GM23338 (cell line): ENCODE data around the gene FCER2. TPM values are rescaled to one million over a fixed set of nuclear protein-coding genes. Genes with fewer than 3 reads are reported as not detected.

Experiments
- ATAC-seq: fragments of 200-7000 bp; cut with Tn5 transposase; 3 replicates; pipeline ENCODE4 v1.9.1; 2020
- DNase-seq: peaks from one replicate; pipeline ENCODE4 v3.0.0-alpha.2; 2015; ENCODE audit warnings: low spot score
- H2AFZ ChIP-seq: fragments of 200-600 bp; sonication (generic); 2 replicates; pipeline ENCODE4 v1.8.0; 2016; ENCODE audit warnings: antibody characterized with exemption, mild to moderate bottlenecking, moderate library complexity
- H3F3A ChIP-seq: fragments of 200-600 bp; sonication (generic); replicated peaks from 2 replicates; pipeline ENCODE4 v1.8.0; 2017; ENCODE audit warnings: antibody characterized with exemption, mixed run types, low read depth
- H3K27ac ChIP-seq: fragments of 200-600 bp; sonication (generic); 2 replicates; pipeline ENCODE4 v1.6.1; 2016; ENCODE audit warnings: low read depth
- H3K27me3 ChIP-seq: fragments of 200-600 bp; sonication (generic); 2 replicates; pipeline ENCODE4 v1.8.0; 2016; ENCODE audit warnings: mild to moderate bottlenecking, mixed run types, moderate library complexity; ENCODE audit not compliant: insufficient read depth
- H3K36me3 ChIP-seq: fragments of 200-600 bp; sonication (generic); 2 replicates; pipeline ENCODE4 v1.8.0; 2016; ENCODE audit warnings: mild to moderate bottlenecking; ENCODE audit not compliant: insufficient read depth
- H3K4me1 ChIP-seq: fragments of 200-600 bp; sonication (generic); 2 replicates; pipeline ENCODE4 v1.8.0; 2016; ENCODE audit warnings: mild to moderate bottlenecking, moderate library complexity; ENCODE audit not compliant: insufficient read depth
- H3K4me2 ChIP-seq: fragments of 200-600 bp; sonication (generic); 2 replicates; pipeline ENCODE4 v1.7.1; 2017; ENCODE audit warnings: mixed run types
- H3K4me3 ChIP-seq: fragments of 200-600 bp; sonication (generic); 2 replicates; pipeline ENCODE4 v1.6.1; 2016; ENCODE audit warnings: mixed run types
- H3K79me2 ChIP-seq: fragments of 200-600 bp; sonication (generic); replicated peaks from 2 replicates; pipeline ENCODE4 v1.8.0; 2017; ENCODE audit warnings: mild to moderate bottlenecking; ENCODE audit not compliant: insufficient read depth
- H3K9me2 ChIP-seq: fragments of 200-600 bp; sonication (generic); 2 replicates; pipeline ENCODE4 v1.8.0; 2017; ENCODE audit not compliant: insufficient read depth
- H4K20me1 ChIP-seq: fragments of 200-600 bp; sonication (generic); replicated peaks from 2 replicates; pipeline ENCODE4 v1.8.0; 2017; ENCODE audit warnings: mild to moderate bottlenecking; ENCODE audit not compliant: insufficient read depth
- H3K27ac Mint-ChIP-seq: 2 replicates; pipeline ENCODE4 v1.8.0; 2020; ENCODE audit warnings: inconsistent platforms, mild to moderate bottlenecking, moderate library complexity, mixed read lengths
- H3K27me3 Mint-ChIP-seq: 3 replicates; pipeline ENCODE4 v1.8.0; 2022; ENCODE audit warnings: low read depth, mild to moderate bottlenecking, moderate library complexity, mixed read lengths, inconsistent platforms; ENCODE audit not compliant: insufficient read depth, poor library complexity
- H3K36me3 Mint-ChIP-seq: 3 replicates; pipeline ENCODE4 v1.8.0; 2021; ENCODE audit warnings: low read depth, mild to moderate bottlenecking, inconsistent platforms, moderate library complexity, mixed read lengths
- H3K4me1 Mint-ChIP-seq: 3 replicates; pipeline ENCODE4 v1.8.0; 2020; ENCODE audit warnings: mild to moderate bottlenecking, inconsistent platforms, mixed read lengths
- H3K4me3 Mint-ChIP-seq: 3 replicates; pipeline ENCODE4 v1.8.0; 2021; ENCODE audit warnings: moderate library complexity, mild to moderate bottlenecking, inconsistent platforms, mixed read lengths
- H3K9me3 Mint-ChIP-seq: 3 replicates; pipeline ENCODE4 v1.8.0; 2020; ENCODE audit warnings: moderate library complexity, mild to moderate bottlenecking, inconsistent platforms, mixed read lengths
- CREB1 ChIP-seq: fragments of 250-450 bp; sonication (Bioruptor Pico); IDR thresholded peaks from 2 replicates; pipeline ENCODE4 v1.5.0; 2020; ENCODE audit warnings: low read depth, mild to moderate bottlenecking, moderate library complexity
- EZH2 ChIP-seq: fragments of 200-600 bp; sonication (generic); IDR thresholded peaks from one replicate; pipeline ENCODE4 v1.8.0; 2017; ENCODE audit warnings: antibody characterized with exemption, mild to moderate bottlenecking, low read depth; ENCODE audit not compliant: unreplicated experiment
- EZH2phosphoT487 ChIP-seq: fragments of 200-600 bp; sonication (generic); IDR thresholded peaks from one replicate; pipeline ENCODE4 v1.8.1; 2018; ENCODE audit warnings: antibody characterized with exemption; ENCODE audit not compliant: unreplicated experiment
- JUNB ChIP-seq: IDR thresholded peaks from one replicate; pipeline ENCODE4 v1.6.1; 2016; ENCODE audit warnings: antibody characterized with exemption; ENCODE audit not compliant: unreplicated experiment
- NANOG ChIP-seq: IDR thresholded peaks from 2 replicates; pipeline ENCODE4 v1.6.1; 2016; ENCODE audit warnings: antibody characterized with exemption, borderline replicate concordance
- POLR2AphosphoS5 ChIP-seq: IDR thresholded peaks from 2 replicates; pipeline ENCODE4 v1.6.1; 2016; ENCODE audit warnings: antibody characterized with exemption, low read depth
- STAT1 ChIP-seq: IDR thresholded peaks from one replicate; pipeline ENCODE4 v1.6.1; 2016; ENCODE audit warnings: antibody characterized with exemption; ENCODE audit not compliant: unreplicated experiment
- ZNF114 ChIP-seq: fragments of 250-450 bp; sonication (Bioruptor Pico); IDR thresholded peaks from 2 replicates; pipeline ENCODE4 v1.5.0; 2020; ENCODE audit warnings: mild to moderate bottlenecking, moderate library complexity
- polyA plus RNA-seq: library from polyadenylated mRNA; unstranded; fragments of >200 nt; fragmentation: Nextera tagmentation; extraction: Ambion mirVana; gene quantifications from 2 replicates; pipeline ENCODE4 v1.2.1, GENCODE V29; 2016
- total RNA-seq: library from RNA; depleted of rRNA; stranded (reverse); fragments of >200 nt; shearing (Covaris generic); gene quantifications from 2 replicates; pipeline ENCODE4 v1.2.3, GENCODE V29; 2014
- TF ChIP-seq, protein P1 (sequence below): IDR thresholded peaks from 2 replicates; pipeline ENCODE4 v1.6.1; 2016; ENCODE audit warnings: antibody characterized with exemption
- TF ChIP-seq, protein P2 (sequence below): IDR thresholded peaks from one replicate; pipeline ENCODE4 v1.6.1; 2018; ENCODE audit warnings: antibody characterized with exemption; ENCODE audit not compliant: unreplicated experiment
- TF ChIP-seq, protein P3 (sequence below), 2 experiments: fragments of 200-600 bp in 1 of 2; sonication (generic) in 1 of 2; conservative IDR thresholded peaks; 2 replicates each; pipeline versions ENCODE4 v1.5.1 to v1.6.1; 2016 to 2017; ENCODE audit warnings: antibody characterized with exemption in 2 of 2, low read depth in 2 of 2, mild to moderate bottlenecking in 2 of 2, moderate library complexity in 1 of 2

The FCER2 gene
- total and polyA plus RNA-seq, 2 experiments from 2014 or later = 0.29 TPM; not detected in 1

- no peak for TF ChIP-seq JUNB
- TF ChIP-seq NANOG = no peak
- no peak for TF ChIP-seq EZH2phosphoT487
- TF ChIP-seq, protein P1, sequence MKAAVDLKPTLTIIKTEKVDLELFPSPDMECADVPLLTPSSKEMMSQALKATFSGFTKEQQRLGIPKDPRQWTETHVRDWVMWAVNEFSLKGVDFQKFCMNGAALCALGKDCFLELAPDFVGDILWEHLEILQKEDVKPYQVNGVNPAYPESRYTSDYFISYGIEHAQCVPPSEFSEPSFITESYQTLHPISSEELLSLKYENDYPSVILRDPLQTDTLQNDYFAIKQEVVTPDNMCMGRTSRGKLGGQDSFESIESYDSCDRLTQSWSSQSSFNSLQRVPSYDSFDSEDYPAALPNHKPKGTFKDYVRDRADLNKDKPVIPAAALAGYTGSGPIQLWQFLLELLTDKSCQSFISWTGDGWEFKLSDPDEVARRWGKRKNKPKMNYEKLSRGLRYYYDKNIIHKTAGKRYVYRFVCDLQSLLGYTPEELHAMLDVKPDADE = no peak
- TF ChIP-seq, protein P2, sequence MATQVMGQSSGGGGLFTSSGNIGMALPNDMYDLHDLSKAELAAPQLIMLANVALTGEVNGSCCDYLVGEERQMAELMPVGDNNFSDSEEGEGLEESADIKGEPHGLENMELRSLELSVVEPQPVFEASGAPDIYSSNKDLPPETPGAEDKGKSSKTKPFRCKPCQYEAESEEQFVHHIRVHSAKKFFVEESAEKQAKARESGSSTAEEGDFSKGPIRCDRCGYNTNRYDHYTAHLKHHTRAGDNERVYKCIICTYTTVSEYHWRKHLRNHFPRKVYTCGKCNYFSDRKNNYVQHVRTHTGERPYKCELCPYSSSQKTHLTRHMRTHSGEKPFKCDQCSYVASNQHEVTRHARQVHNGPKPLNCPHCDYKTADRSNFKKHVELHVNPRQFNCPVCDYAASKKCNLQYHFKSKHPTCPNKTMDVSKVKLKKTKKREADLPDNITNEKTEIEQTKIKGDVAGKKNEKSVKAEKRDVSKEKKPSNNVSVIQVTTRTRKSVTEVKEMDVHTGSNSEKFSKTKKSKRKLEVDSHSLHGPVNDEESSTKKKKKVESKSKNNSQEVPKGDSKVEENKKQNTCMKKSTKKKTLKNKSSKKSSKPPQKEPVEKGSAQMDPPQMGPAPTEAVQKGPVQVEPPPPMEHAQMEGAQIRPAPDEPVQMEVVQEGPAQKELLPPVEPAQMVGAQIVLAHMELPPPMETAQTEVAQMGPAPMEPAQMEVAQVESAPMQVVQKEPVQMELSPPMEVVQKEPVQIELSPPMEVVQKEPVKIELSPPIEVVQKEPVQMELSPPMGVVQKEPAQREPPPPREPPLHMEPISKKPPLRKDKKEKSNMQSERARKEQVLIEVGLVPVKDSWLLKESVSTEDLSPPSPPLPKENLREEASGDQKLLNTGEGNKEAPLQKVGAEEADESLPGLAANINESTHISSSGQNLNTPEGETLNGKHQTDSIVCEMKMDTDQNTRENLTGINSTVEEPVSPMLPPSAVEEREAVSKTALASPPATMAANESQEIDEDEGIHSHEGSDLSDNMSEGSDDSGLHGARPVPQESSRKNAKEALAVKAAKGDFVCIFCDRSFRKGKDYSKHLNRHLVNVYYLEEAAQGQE = no peak
- TF ChIP-seq STAT1 = no peak
- TF ChIP-seq ZNF114 = no peak
- TF ChIP-seq CREB1 (CRISPR knock-in tag) = no peak
- no peak for TF ChIP-seq EZH2
Observed at GRCh38 chr19:7729211-7729610, 27.3 kb upstream of the FCER2 start (continued).

DNA sequence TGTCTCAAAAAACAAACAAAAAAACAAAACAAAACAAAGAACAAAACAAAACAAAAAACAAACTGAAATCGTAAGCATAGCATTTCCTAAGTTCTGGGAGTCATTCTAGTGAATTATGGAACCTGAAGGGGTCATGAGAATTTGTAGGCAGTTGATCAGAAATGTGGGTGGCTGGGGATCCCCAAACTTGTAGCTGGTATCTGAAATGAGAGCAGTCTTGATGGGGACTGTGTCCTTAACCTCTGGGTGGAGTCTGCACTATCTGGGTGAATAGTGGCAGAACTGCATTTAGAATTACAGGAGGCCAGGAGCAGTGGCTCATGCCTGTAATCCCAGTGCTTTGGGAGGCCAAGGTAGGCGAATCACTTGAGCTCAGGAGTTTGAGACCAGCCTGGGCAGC is 23.9 kb upstream of the FCER2 start:
- ATAC-seq (no peak), DNase-seq (no peak)
- H3K36me3 ChIP-seq = no peaks in the 10 kb centered on the region
- Mint-ChIP-seq H3K4me3 (no peak overlapping the region), H3K36me3 (no peaks in the 10 kb centered on the region), H3K27ac (no peak overlapping the region), H3K4me1 (peaks cover 12% of the 10 kb centered on the region), H3K9me3 (peaks cover 2% of the 10 kb centered on the region; the same call in 1 of the 3 replicates), H3K27me3 (peaks cover 28% of the 10 kb centered on the region)
- no peak overlapping the region for H2AFZ ChIP-seq
- H4K20me1 ChIP-seq = no peaks in the 10 kb centered on the region
- H3K4me1 ChIP-seq = peaks cover 5% of the 10 kb centered on the region; the same call in 1 of the 2 replicates
- no peaks in the 10 kb centered on the region for H3K9me2 ChIP-seq
- no peak overlapping the region for H3K4me2 ChIP-seq
- no peak overlapping the region for H3K4me3 ChIP-seq
- no peak for TF ChIP-seq EZH2
- TF ChIP-seq, protein P2 = no peak
- TF ChIP-seq, protein P3, sequence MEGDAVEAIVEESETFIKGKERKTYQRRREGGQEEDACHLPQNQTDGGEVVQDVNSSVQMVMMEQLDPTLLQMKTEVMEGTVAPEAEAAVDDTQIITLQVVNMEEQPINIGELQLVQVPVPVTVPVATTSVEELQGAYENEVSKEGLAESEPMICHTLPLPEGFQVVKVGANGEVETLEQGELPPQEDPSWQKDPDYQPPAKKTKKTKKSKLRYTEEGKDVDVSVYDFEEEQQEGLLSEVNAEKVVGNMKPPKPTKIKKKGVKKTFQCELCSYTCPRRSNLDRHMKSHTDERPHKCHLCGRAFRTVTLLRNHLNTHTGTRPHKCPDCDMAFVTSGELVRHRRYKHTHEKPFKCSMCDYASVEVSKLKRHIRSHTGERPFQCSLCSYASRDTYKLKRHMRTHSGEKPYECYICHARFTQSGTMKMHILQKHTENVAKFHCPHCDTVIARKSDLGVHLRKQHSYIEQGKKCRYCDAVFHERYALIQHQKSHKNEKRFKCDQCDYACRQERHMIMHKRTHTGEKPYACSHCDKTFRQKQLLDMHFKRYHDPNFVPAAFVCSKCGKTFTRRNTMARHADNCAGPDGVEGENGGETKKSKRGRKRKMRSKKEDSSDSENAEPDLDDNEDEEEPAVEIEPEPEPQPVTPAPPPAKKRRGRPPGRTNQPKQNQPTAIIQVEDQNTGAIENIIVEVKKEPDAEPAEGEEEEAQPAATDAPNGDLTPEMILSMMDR (conservative IDR thresholded peaks at IDR 0.05; ENCODE audit: low read depth in 2 of 2) = no peak
- TF ChIP-seq POLR2AphosphoS5 = no peak
- TF ChIP-seq ZNF114 = no peak
- no peak for TF ChIP-seq STAT1
- no peak for TF ChIP-seq NANOG
- TF ChIP-seq, protein P1 = no peak
- no peaks in the 10 kb centered on the region for H3F3A ChIP-seq
- no peaks in the 10 kb centered on the region for H3K79me2 ChIP-seq
- peaks cover 38% of the 10 kb centered on the region for H3K27me3 ChIP-seq
- no peak overlapping the region for H3K27ac ChIP-seq
